ENCODE results near the gene NDUFA12.
"Not testable (repeated sequence)": the region's sequence is repeated elsewhere in the genome, so short reads cannot be mapped to it uniquely, and the experiment has no call there.

NDUFA12 gene

GRCh38 chr12:95002754-95003153, 743 bp downstream of the NDUFA12 start:
- H3K4me3 ChIP-seq (ENCODE audit: low read depth in 1 of 2, low read length in 1 of 2), result peak overlapping the region; percentile 63 to 66
- no peaks in the 10 kb centered on the region for H3K9me3 ChIP-seq
- TF ChIP-seq, protein P1, sequence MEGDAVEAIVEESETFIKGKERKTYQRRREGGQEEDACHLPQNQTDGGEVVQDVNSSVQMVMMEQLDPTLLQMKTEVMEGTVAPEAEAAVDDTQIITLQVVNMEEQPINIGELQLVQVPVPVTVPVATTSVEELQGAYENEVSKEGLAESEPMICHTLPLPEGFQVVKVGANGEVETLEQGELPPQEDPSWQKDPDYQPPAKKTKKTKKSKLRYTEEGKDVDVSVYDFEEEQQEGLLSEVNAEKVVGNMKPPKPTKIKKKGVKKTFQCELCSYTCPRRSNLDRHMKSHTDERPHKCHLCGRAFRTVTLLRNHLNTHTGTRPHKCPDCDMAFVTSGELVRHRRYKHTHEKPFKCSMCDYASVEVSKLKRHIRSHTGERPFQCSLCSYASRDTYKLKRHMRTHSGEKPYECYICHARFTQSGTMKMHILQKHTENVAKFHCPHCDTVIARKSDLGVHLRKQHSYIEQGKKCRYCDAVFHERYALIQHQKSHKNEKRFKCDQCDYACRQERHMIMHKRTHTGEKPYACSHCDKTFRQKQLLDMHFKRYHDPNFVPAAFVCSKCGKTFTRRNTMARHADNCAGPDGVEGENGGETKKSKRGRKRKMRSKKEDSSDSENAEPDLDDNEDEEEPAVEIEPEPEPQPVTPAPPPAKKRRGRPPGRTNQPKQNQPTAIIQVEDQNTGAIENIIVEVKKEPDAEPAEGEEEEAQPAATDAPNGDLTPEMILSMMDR (IDR thresholded peaks at IDR 0.05), result no peak
- no peaks in the 10 kb centered on the region for H3K27me3 ChIP-seq
- peaks cover 7 to 12% of the 10 kb centered on the region in 2 experiments for H3K4me1 ChIP-seq (ENCODE audit: control insufficient read depth in 1 of 2, insufficient read depth in 1 of 2, low read depth in 1 of 2, low read length in 1 of 2)
- peaks cover 8% of the 10 kb centered on the region for H3K36me3 ChIP-seq
- peak overlapping the region; percentile 66 for H3K27ac ChIP-seq

GRCh38 chr12:94998326-94998725, 5.2 kb downstream of the NDUFA12 start:
- peaks cover 7 to 9% of the 10 kb centered on the region in 2 experiments for H3K4me1 ChIP-seq (ENCODE audit: control insufficient read depth in 1 of 2, insufficient read depth in 1 of 2, low read depth in 1 of 2, low read length in 1 of 2)
- H3K9me3 ChIP-seq, result no peaks in the 10 kb centered on the region
- H3K27me3 ChIP-seq, result no peaks in the 10 kb centered on the region
- TF ChIP-seq, protein P1 (IDR thresholded peaks at IDR 0.05), result no peak
- H3K36me3 ChIP-seq, result peaks cover 21% of the 10 kb centered on the region
- no peak overlapping the region for H3K4me3 ChIP-seq (ENCODE audit: low read depth in 1 of 2, low read length in 1 of 2)
- no peak overlapping the region for H3K27ac ChIP-seq

DNA sequence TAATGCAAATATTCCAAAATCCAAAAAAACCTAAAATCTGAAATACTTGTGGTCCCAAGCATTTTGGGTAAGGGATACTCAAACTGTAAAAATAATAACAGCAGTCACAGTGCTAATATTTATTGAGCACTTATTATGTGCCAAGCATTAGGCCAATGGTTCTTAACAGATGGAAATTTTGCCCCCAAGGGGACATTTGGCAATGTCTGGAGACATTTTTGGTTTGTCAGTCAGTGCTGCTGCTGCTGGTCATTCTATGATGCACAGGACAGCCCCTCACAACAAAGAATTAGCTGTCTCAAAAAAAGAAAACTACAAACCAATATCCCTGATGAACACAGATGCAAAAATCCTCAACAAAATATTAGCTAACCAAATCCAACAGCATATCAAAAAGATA, 5.8 kb downstream of the NDUFA12 start:
- Histone ChIP-seq H3K9me3 (no peaks in the 10 kb centered on the region), H3K4me1 (ENCODE audit: control insufficient read depth in 1 of 2, insufficient read depth in 1 of 2, low read depth in 1 of 2, low read length in 1 of 2) (peaks cover 2 to 3% of the 10 kb centered on the region in 2 experiments), H3K27me3 (no peaks in the 10 kb centered on the region), H3K36me3 (peaks cover 27% of the 10 kb centered on the region), H3K4me3 (ENCODE audit: low read depth in 1 of 2, low read length in 1 of 2) (no peak overlapping the region), H3K27ac (no peak overlapping the region)
- TF ChIP-seq, protein P1 (IDR thresholded peaks at IDR 0.05), result no peak

DNA sequence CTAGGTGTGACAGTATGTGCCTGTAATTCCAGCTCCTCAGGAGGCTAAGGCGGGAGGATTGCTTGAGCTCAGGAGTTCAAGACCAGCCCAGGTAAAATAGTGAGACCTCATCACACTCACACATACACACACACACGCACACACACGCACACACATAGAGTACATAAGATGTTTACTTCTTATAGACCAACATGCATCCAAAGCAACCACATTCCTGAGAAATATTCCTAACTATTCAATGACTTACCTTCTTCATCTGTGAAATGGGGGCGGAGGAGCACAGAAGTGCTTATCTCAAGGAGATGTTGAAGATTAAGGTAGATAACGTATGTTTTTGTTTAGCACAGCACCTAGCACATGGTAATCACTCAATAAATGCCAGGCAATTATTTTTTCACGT, 6.4 kb downstream of the NDUFA12 start:
- Histone ChIP-seq H3K4me3 (ENCODE audit: low read depth in 1 of 2, low read length in 1 of 2) (no peak overlapping the region), H3K27me3 (no peaks in the 10 kb centered on the region), H3K27ac (no peak overlapping the region), H3K4me1 (ENCODE audit: control insufficient read depth in 1 of 2, insufficient read depth in 1 of 2, low read depth in 1 of 2, low read length in 1 of 2) (no peaks in the 10 kb centered on the region), H3K9me3 (no peaks in the 10 kb centered on the region), H3K36me3 (peaks cover 33% of the 10 kb centered on the region)
- TF ChIP-seq, protein P1 (IDR thresholded peaks at IDR 0.05), result no peak

DNA sequence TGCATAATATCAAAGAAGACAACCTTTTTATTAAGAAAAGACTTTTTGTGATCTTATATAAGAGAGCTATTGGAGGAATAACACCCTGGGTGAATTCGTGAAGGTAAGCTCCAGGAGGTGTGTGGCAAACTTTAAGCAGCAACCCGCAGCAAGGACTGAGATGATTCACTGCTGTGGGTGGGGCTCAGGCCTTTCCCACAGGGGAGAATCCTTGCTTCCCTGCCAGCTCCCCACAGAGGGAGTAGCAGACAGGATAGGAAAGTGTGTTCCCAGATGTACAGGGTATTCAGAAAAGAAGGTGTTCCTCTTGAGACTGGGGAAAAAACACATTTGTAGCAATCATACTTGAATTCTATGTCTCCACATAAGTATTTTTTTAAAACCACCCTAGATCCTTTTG, 9.2 kb downstream of the NDUFA12 start:
- Histone ChIP-seq H3K36me3 (peaks cover 30% of the 10 kb centered on the region), H3K27ac (no peak overlapping the region), H3K27me3 (no peaks in the 10 kb centered on the region), H3K4me3 (ENCODE audit: low read depth in 1 of 2, low read length in 1 of 2) (no peak overlapping the region), H3K4me1 (ENCODE audit: control insufficient read depth in 1 of 2, insufficient read depth in 1 of 2, low read depth in 1 of 2, low read length in 1 of 2) (no peaks in the 10 kb centered on the region), H3K9me3 (no peaks in the 10 kb centered on the region)
- TF ChIP-seq, protein P1 (IDR thresholded peaks at IDR 0.05), result no peak

- peaks cover 30% of the 10 kb centered on the region for H3K36me3 ChIP-seq
- not testable (repeated sequence) for H3K27me3 ChIP-seq; H3K4me3 ChIP-seq (ENCODE audit: low read depth in 1 of 2, low read length in 1 of 2); H3K4me1 ChIP-seq (ENCODE audit: control insufficient read depth in 1 of 2, insufficient read depth in 1 of 2, low read depth in 1 of 2, low read length in 1 of 2); H3K27ac ChIP-seq; H3K9me3 ChIP-seq
Observed at GRCh38 chr12:94993855-94994254, 9.6 kb downstream of the NDUFA12 start.

Data from neutrophil (primary cell).